HG02852 (cell line): ENCODE results near the gene ARR3.
"Not testable (repeated sequence)": the region's sequence is repeated elsewhere in the genome, so short reads cannot be mapped to it uniquely, and the experiment has no call there.

Experiments used
- ATAC-seq: cut with Tn5 transposase; IDR thresholded peaks from one replicate; pipeline ENCODE4 v1.9.1; 2021; ENCODE audit warnings: mild to moderate bottlenecking, moderate library complexity; ENCODE audit not compliant: unreplicated experiment

Gene ARR3

GRCh38 chrX:70279081-70279480 lies 10.9 kb downstream of the ARR3 start:
- no peak for ATAC-seq

- no peak for ATAC-seq
Measured at GRCh38 chrX:70280573-70280972, 12.4 kb downstream of the ARR3 start.

- no peak for ATAC-seq
Measured at GRCh38 chrX:70281951-70282350, 13.8 kb downstream of the ARR3 start, which contains the start of gene RAB41. Gene RAB41 (plus strand): TSS chrX:70282172. CDS start chrX:70282218, 46 bp downstream.

- peak; percentile 18 for ATAC-seq
Measured at GRCh38 chrX:70289168-70289792, 21.1 kb downstream of the ARR3 start.

GRCh38 chrX:70289793-70290770 lies 21.9 kb downstream of the ARR3 start, which contains the start of the genes KIF4A and PDZD11:
Gene KIF4A (plus strand): TSS chrX:70290104. CDS start chrX:70290459, 355 bp downstream.
Gene PDZD11 (minus strand): TSS chrX:70289927. CDS start chrX:70289341, 586 bp downstream.
- ATAC-seq, result peak; percentile 95

- ATAC-seq, result no peak
Measured at GRCh38 chrX:70292788-70293187, 24.7 kb downstream of the ARR3 start.

GRCh38 chrX:70293621-70294020 lies 25.5 kb downstream of the ARR3 start:
- ATAC-seq, result no peak

GRCh38 chrX:70301716-70302115 lies 33.6 kb downstream of the ARR3 start:
- ATAC-seq, result no peak

GRCh38 chrX:70313503-70313902 lies 45.4 kb downstream of the ARR3 start:
- ATAC-seq, result no peak

- ATAC-seq, result no peak
Measured at GRCh38 chrX:70322784-70323183, 54.6 kb downstream of the ARR3 start.

- not testable (repeated sequence) for ATAC-seq
Measured at GRCh38 chrX:70323628-70324027, 55.5 kb downstream of the ARR3 start.

- ATAC-seq, result no peak
Measured at GRCh38 chrX:70324326-70324725, 56.2 kb downstream of the ARR3 start.

GRCh38 chrX:70331161-70331560 lies 63.0 kb downstream of the ARR3 start:
- ATAC-seq, result no peak
